Measurements from ENCODE around the gene ATPAF1. TPM values are rescaled to one million over a fixed set of nuclear protein-coding genes. Genes with fewer than 3 reads are reported as not detected.

The ATPAF1 gene
- total and polyA plus RNA-seq, 7 donors: 60.9 to 156 (median 100) TPM

GRCh38 chr1:46677339-46677738, 9.2 kb upstream of the ATPAF1 start:
- Histone ChIP-seq H3K4me3 (no peak overlapping the region), H3K9me3 (no peaks in the 10 kb centered on the region), H3K27me3 (ENCODE audit: insufficient read depth in 3 of 3, low read length in 2 of 3) (no peaks in the 10 kb centered on the region), H3K27ac (no peak overlapping the region), H3K4me1 (no peaks in the 10 kb centered on the region), H3K36me3 (ENCODE audit: insufficient read depth in 1 of 2, low read depth in 1 of 2) (peaks cover 2 to 84% of the 10 kb centered on the region in 2 donors)
- ATAC-seq (no peak), DNase-seq (no peak)
- intact Hi-C loops (cut with DNase I): no loop called here
- WGBS, 3 donors: 93 to 96% (median 94%) methylated on average over 1 of the region's 1 CpG
- TF ChIP-seq CTCF (IDR thresholded peaks at IDR 0.05): no peak

GRCh38 chr1:46676531-46676930, 8.4 kb upstream of the ATPAF1 start:
- no peak for TF ChIP-seq CTCF (IDR thresholded peaks at IDR 0.05)
- H3K36me3 ChIP-seq (ENCODE audit: insufficient read depth in 1 of 2, low read depth in 1 of 2): peaks cover 2 to 76% of the 10 kb centered on the region in 2 donors
- no peak overlapping the region for H3K27ac ChIP-seq

GRCh38 chr1:46675549-46676314, 7.6 kb upstream of the ATPAF1 start:
- no peak for TF ChIP-seq CTCF (IDR thresholded peaks at IDR 0.05)
- WGBS, 3 donors: 75 to 82% (median 81%) methylated on average over 1 of the region's 1 CpG
- Histone ChIP-seq H3K9me3 (no peaks in the 10 kb centered on the region), H3K27me3 (ENCODE audit: insufficient read depth in 3 of 3, low read length in 2 of 3) (no peaks in the 10 kb centered on the region), H3K27ac (no peak overlapping the region), H3K4me3 (no peak overlapping the region), H3K4me1 (no peaks in the 10 kb centered on the region), H3K36me3 (ENCODE audit: insufficient read depth in 1 of 2, low read depth in 1 of 2) (peaks cover 2 to 68% of the 10 kb centered on the region in 2 donors)
- intact Hi-C loops (cut with DNase I): no loop called here
- ATAC-seq: no peak
- no peak for DNase-seq

More at GRCh38 chr1:46676531-46676930, 8.4 kb upstream of the ATPAF1 start:
- 95 to 97% (median 95%) methylated on average over 1 of the region's 1 CpG for WGBS, 3 donors
- no peak for ATAC-seq
- no peak for DNase-seq
- Histone ChIP-seq H3K27me3 (ENCODE audit: insufficient read depth in 3 of 3, low read length in 2 of 3) (no peaks in the 10 kb centered on the region), H3K4me3 (no peak overlapping the region), H3K4me1 (no peaks in the 10 kb centered on the region), H3K9me3 (no peaks in the 10 kb centered on the region)
- intact Hi-C loops (cut with DNase I): no loop called here

GRCh38 chr1:46673749-46674182, 5.6 kb upstream of the ATPAF1 start:
- no peak overlapping the region for H3K4me3 ChIP-seq
- no peaks in the 10 kb centered on the region for H3K4me1 ChIP-seq
- 62 to 77% (median 69%) methylated on average over 4 of the region's 4 CpGs for WGBS, 3 donors
- no peak for DNase-seq
- peaks cover 0 to 49% of the 10 kb centered on the region in 2 donors for H3K36me3 ChIP-seq (ENCODE audit: insufficient read depth in 1 of 2, low read depth in 1 of 2)
- intact Hi-C loops (cut with DNase I): no loop called here
- H3K27me3 ChIP-seq (ENCODE audit: insufficient read depth in 3 of 3, low read length in 2 of 3): no peaks in the 10 kb centered on the region
- no peak for TF ChIP-seq CTCF (IDR thresholded peaks at IDR 0.05)
- H3K27ac ChIP-seq: no peak overlapping the region
- no peaks in the 10 kb centered on the region for H3K9me3 ChIP-seq
- ATAC-seq: peak in 2 of 4 donors; percentile 40 to 42

Data from psoas muscle (tissue), 8 donors.